Adrenal gland (tissue), 12 donors: ENCODE measurements around the gene ICA1. TPM values are rescaled to one million over a fixed set of nuclear protein-coding genes. Genes with fewer than 3 reads are reported as not detected.

Experiments
- DNase-seq, 7 donors: peaks; one replicate each; pipeline ENCODE4 v3.0.0-alpha.2; 2019 to 2020
- H3K27ac ChIP-seq, 5 donors: fragments of 200-600 bp; sonication (generic) in 4 of 5; 1 replicate in 3 of 5; 2 replicates in 2 of 5; pipeline versions ENCODE4 v1.5.1 to v1.8.0; 2016 to 2020; ENCODE audit warnings: mild to moderate bottlenecking in 1 of 5
- H3K27me3 ChIP-seq: fragments of 200-600 bp; 2 replicates; pipeline ENCODE4 v1.8.0; 2021
- H3K36me3 ChIP-seq, 2 donors: fragments of 200-600 bp; replicated peaks in 1 of 2; 1 replicate in 1 of 2; 2 replicates in 1 of 2; pipeline versions ENCODE4 v1.5.1 to v1.8.0; 2018 to 2022
- H3K4me1 ChIP-seq, 2 donors: fragments of 200-600 bp; replicated peaks in 1 of 2; 1 replicate in 1 of 2; 2 replicates in 1 of 2; pipeline versions ENCODE4 v1.5.1 to v1.8.0; 2018 to 2021
- H3K4me3 ChIP-seq, 4 donors: fragments of 200-600 bp; sonication (generic) in 3 of 4; one replicate each; pipeline ENCODE4 v1.5.1; 2016 to 2018
- H3K9me3 ChIP-seq, 3 donors: fragments of 200-600 bp; sonication (generic) in 1 of 3; replicated peaks in 1 of 3; 1 replicate in 2 of 3; 2 replicates in 1 of 3; pipeline versions ENCODE4 v1.5.1 to v1.8.0; 2016 to 2021
- CTCF ChIP-seq, 6 experiments: fragments of 450-650 bp in 4 of 6; fragments of 200-600 bp in 2 of 6; sonication (generic) in 1 of 6; IDR thresholded peaks; 1 replicate in 5 of 6; 2 replicates in 1 of 6; pipeline versions ENCODE4 v1.5.1 to v1.8.0; 2016 to 2021; ENCODE audit warnings: antibody characterized with exemption in 6 of 6, mild to moderate bottlenecking in 2 of 6, moderate library complexity in 1 of 6
- POLR2A ChIP-seq, 2 donors: fragments of 450-650 bp; IDR thresholded peaks; one replicate each; pipeline ENCODE4 v1.6.1; 2017; ENCODE audit warnings: antibody characterized with exemption in 2 of 2, mild to moderate bottlenecking in 2 of 2, moderate library complexity in 1 of 2
- WGBS, 4 donors: extraction: QIAGEN DNeasy Blood & Tissue Kit in 2 of 4; methylation state at CpG; one replicate each; pipeline versions ENCODE4 v1.1.5 to v1.1.7; 2013 to 2017; 5-methylcytosine and 5-hydroxymethylcytosine counted together
- intact Hi-C, 2 donors: fragments of 100-400 bp; cut with DNase I; formaldehyde crosslinking; loops; one replicate each; pipeline versions ENCODE4 v1.14.1 to v1.15.0; 2022 to 2023
- polyA plus RNA-seq, 3 donors: library from polyadenylated mRNA; stranded (reverse); fragments of 200-250 nt in 2 of 3; fragments of 350-450 nt in 1 of 3; fragmentation: Illumina TruSeq in 1 of 3; extraction: RNeasy Lipid Tissue Mini Kit (QIAGEN cat#74804) in 1 of 3; gene quantifications; one replicate each; pipeline ENCODE4 v1.2.3, GENCODE V29; 2013 to 2014
- total RNA-seq, 9 donors: library from RNA; depleted of rRNA in 4 of 9; stranded (reverse); fragments of >200 nt in 4 of 9; fragments of 120-200 nt in 1 of 9; fragmentation: NEBNext Ultra II Directional in 1 of 9; extraction: Animal tissue kit (Norgen Biotek cat#: 25700) in 1 of 9; gene quantifications; one replicate each; pipeline versions ENCODE4 v1.1.0 to v1.2.4, GENCODE V29; 2013 to 2023
- donor health status: healthy with polysubstance abuse.
- donor health status: Bipolar disorder and iron deficiency.
- donor health status: DM: yes; HTN: yes; CAD: no.
- donor health status: DM: no; HTN: no; CAD: no.
- donor health status: DM: no; HTN: no; CAD: no.
- donor health status: DM: yes; HTN: yes; CAD: no.

The ICA1 gene
- total and polyA plus RNA-seq, 12 donors, result 5.0 to 16.1 (median 8.4) TPM; not detected in 1

- no peak for DNase-seq
- no peak overlapping the region for H3K27ac ChIP-seq
- no peak overlapping the region for H3K4me3 ChIP-seq
- WGBS, 4 donors, result 74 to 80% (median 76%) methylated on average over 6 of the region's 6 CpGs
- H3K36me3 ChIP-seq, result no peaks in the 10 kb centered on the region
- intact Hi-C loops, result no loop called here
- TF ChIP-seq POLR2A (IDR thresholded peaks at IDR 0.05) (no peak), CTCF (IDR thresholded peaks at IDR 0.05) (no peak)
- H3K27me3 ChIP-seq, result no peaks in the 10 kb centered on the region
- H3K4me1 ChIP-seq, result no peaks in the 10 kb centered on the region
- no peaks in the 10 kb centered on the region for H3K9me3 ChIP-seq
Measured at GRCh38 chr7:8143151-8143874, 118.7 kb downstream of the ICA1 start.

DNA sequence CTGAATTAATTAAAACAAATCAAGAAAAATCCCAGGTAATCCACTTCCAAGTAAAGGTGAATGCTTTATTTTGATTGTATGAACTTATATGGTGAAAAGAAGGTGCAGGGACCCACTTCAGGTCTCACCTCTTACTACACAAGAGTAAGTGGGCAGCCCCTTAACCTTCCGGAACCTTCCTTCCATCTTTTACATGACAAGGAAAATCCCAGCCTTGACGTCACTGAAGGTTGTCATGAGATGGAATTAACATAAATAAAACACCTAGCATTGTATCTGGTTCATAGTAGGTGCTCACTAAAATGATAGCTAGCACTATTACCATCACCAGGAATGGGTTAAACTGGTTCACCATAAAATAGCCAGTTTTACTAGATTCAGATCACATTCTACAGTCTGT, 119.5 kb downstream of the ICA1 start:
- no peaks in the 10 kb centered on the region for H3K4me1 ChIP-seq
- no peaks in the 10 kb centered on the region for H3K9me3 ChIP-seq
- no peak overlapping the region for H3K27ac ChIP-seq
- WGBS, 4 donors, result 87 to 96% (median 92%) methylated on average over 2 of the region's 2 CpGs
- no peak overlapping the region for H3K4me3 ChIP-seq
- no peak for TF ChIP-seq POLR2A (IDR thresholded peaks at IDR 0.05)
- no peaks in the 10 kb centered on the region for H3K27me3 ChIP-seq
- H3K36me3 ChIP-seq, result no peaks in the 10 kb centered on the region
- DNase-seq, result no peak
- intact Hi-C loops, result no loop called here

DNA sequence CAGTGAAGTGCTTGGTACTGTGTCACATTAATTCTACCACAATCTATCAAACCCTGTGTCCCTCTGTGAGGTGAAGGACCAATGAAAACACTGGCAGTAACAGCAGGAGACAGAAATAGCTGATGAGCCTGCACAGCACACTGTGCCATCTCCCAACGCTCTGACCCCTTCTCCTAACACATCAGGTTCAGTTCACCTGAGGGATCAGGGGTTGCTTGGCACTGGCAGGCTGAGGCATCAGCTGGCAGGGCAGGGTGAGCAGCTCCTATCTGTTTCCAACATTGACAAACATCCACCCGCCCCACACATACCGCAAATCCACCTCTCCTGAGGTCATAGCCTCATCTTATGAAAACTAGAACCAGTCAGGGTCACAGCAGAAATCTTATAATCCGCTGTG, 120.9 kb downstream of the ICA1 start:
- Histone ChIP-seq H3K27me3 (no peaks in the 10 kb centered on the region), H3K27ac (no peak overlapping the region), H3K4me1 (no peaks in the 10 kb centered on the region), H3K36me3 (no peaks in the 10 kb centered on the region), H3K4me3 (no peak overlapping the region), H3K9me3 (no peaks in the 10 kb centered on the region)
- no peak for DNase-seq
- WGBS, 4 donors, result 86 to 92% (median 91%) methylated on average over 4 of the region's 4 CpGs
- intact Hi-C loops, result no loop called here
- TF ChIP-seq POLR2A (IDR thresholded peaks at IDR 0.05), result no peak
- no peak for TF ChIP-seq CTCF (IDR thresholded peaks at IDR 0.05)

GRCh38 chr7:8136051-8136730, 125.8 kb downstream of the ICA1 start:
- no peak for DNase-seq
- Histone ChIP-seq H3K36me3 (no peaks in the 10 kb centered on the region), H3K4me1 (no peaks in the 10 kb centered on the region), H3K4me3 (no peak overlapping the region), H3K27ac (no peak overlapping the region), H3K9me3 (no peaks in the 10 kb centered on the region), H3K27me3 (no peaks in the 10 kb centered on the region)
- TF ChIP-seq CTCF (IDR thresholded peaks at IDR 0.05) (no peak), POLR2A (IDR thresholded peaks at IDR 0.05) (no peak)
- 92 to 96% (median 92%) methylated on average over 12 of the region's 12 CpGs for WGBS, 4 donors
- intact Hi-C loops, result no loop called here
